ENCODE measurements around the gene FAM111A.

GRCh38 chr11:59119826-59120225 lies 22.8 kb upstream of the FAM111A start:
- TF ChIP-seq CTCF (IDR thresholded peaks at IDR 0.05): no peak
- no peak for TF ChIP-seq POLR2A (IDR thresholded peaks at IDR 0.05)

Measured in adrenal gland (tissue), 5 donors.